HEK293T (cell line): Measurements from ENCODE around the gene MYBPC2.
A peak's percentile ranks its signal among the peaks of the same experiment; 100 is the strongest.

Source experiments
- CTCF ChIA-PET: fragments of 350-600 bp; formaldehyde crosslinking; extraction: SDS; loops from one replicate; lab custom pipeline; 2021; ENCODE audit warnings: antibody characterized with exemption, inconsistent platforms; lab: Yijun Ruan, JAX
- POLR2A ChIA-PET: fragments of 350-600 bp; formaldehyde crosslinking; extraction: SDS; loops from one replicate; lab custom pipeline; 2020; ENCODE audit warnings: antibody characterized with exemption, inconsistent platforms; lab: Yijun Ruan, JAX
- DNase-seq: peaks from one replicate; pipeline ENCODE4 v3.0.0; 2012; ENCODE audit warnings: mixed read lengths; ENCODE audit errors: extremely low spot score
- ARNT ChIP-seq: fragments of 450-650 bp; IDR thresholded peaks from 2 replicates; pipeline ENCODE4 v1.6.1; 2017; ENCODE audit warnings: mild to moderate bottlenecking
- BHLHE40 ChIP-seq: fragments of 450-650 bp; IDR thresholded peaks from 2 replicates; pipeline ENCODE4 v1.6.1; 2016; ENCODE audit warnings: mild to moderate bottlenecking, moderate library complexity, borderline replicate concordance
- CTBP1 ChIP-seq: fragments of 450-650 bp; IDR thresholded peaks from 2 replicates; pipeline ENCODE4 v1.6.1; 2016; ENCODE audit warnings: borderline replicate concordance
- ELF4 ChIP-seq: fragments of 450-650 bp; IDR thresholded peaks from 2 replicates; pipeline ENCODE4 v1.6.1; 2017; ENCODE audit warnings: antibody characterized with exemption
- FOXA1 ChIP-seq: fragments of 450-650 bp; IDR thresholded peaks from 2 replicates; pipeline ENCODE4 v1.6.1; 2016; ENCODE audit warnings: mild to moderate bottlenecking
- FOXK2 ChIP-seq: fragments of 450-650 bp; IDR thresholded peaks from 2 replicates; pipeline ENCODE4 v1.6.1; 2016; ENCODE audit warnings: mild to moderate bottlenecking
- FOXM1 ChIP-seq: fragments of 450-650 bp; IDR thresholded peaks from 2 replicates; pipeline ENCODE4 v1.6.1; 2017; ENCODE audit warnings: mild to moderate bottlenecking, borderline replicate concordance
- HDGF ChIP-seq: fragments of 450-650 bp; IDR thresholded peaks from 2 replicates; pipeline ENCODE4 v1.6.1; 2017; ENCODE audit warnings: antibody characterized with exemption, borderline replicate concordance
- L3MBTL2 ChIP-seq: fragments of 450-650 bp; conservative IDR thresholded peaks from 2 replicates; pipeline ENCODE4 v1.6.1; 2016; ENCODE audit warnings: mild to moderate bottlenecking
- LEF1 ChIP-seq: fragments of 450-650 bp; IDR thresholded peaks from 2 replicates; pipeline ENCODE4 v1.6.1; 2017; ENCODE audit warnings: mild to moderate bottlenecking, borderline replicate concordance
- NFRKB ChIP-seq: fragments of 450-650 bp; IDR thresholded peaks from 2 replicates; pipeline ENCODE4 v1.6.1; 2016; ENCODE audit warnings: mild to moderate bottlenecking, moderate library complexity
- SP1 ChIP-seq: fragments of 450-650 bp; IDR thresholded peaks from 2 replicates; pipeline ENCODE4 v1.6.1; 2017
- SUZ12 ChIP-seq: fragments of 450-650 bp; IDR thresholded peaks from 2 replicates; pipeline ENCODE4 v1.6.1; 2016; ENCODE audit warnings: mild to moderate bottlenecking
- TARDBP ChIP-seq: fragments of 450-650 bp; IDR thresholded peaks from 2 replicates; pipeline ENCODE4 v1.6.1; 2016
- ZNF384 ChIP-seq: fragments of 450-650 bp; IDR thresholded peaks from 2 replicates; pipeline ENCODE4 v1.6.1; 2016
- TF ChIP-seq, protein P1 (sequence below): fragments of 450-650 bp; IDR thresholded peaks from 2 replicates; pipeline ENCODE4 v1.6.1; 2016

Gene MYBPC2

DNA sequence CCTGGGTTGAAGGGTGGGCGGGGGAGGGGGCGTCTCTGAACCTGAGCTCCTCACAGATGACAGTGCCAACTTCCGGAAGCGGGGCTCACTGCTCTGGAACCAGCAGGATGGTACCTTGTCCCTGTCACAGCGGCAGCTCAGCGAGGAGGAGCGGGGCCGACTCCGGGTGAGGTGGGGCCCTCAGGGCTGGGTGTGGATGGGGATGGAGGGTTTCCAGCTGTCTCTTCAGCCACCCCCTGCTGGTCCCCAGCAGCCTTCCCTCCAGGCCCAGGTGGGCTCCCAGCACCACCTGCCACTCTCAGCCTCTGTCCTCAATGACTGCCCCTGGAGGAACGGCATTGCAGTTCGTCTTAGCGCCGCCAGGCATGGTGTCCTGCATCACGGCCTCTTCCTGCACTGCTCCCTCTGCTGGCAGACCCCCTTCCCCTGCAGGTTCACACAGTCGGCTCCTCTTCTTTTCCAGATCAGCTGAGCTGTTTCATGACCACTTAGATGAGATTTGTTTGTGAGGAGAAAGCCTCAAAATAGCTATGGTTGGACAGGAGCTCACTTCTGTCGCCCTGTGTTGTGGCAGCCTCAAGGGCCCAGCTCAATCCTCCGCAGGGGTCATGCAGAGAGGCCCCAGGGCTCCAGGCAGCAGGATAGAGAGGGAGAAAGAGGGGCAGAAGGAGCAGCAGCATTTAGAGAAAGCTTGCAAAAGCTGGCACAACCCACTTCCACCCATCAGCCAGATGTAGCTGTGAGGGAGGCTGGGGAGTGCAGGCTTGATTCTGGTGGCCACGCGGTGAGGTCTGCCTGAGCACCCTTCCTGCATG is 46.4 kb downstream of the MYBPC2 start:
- no peak for TF ChIP-seq L3MBTL2
- no peak for TF ChIP-seq ELF4
- no peak for TF ChIP-seq HDGF
- TF ChIP-seq, protein P1, sequence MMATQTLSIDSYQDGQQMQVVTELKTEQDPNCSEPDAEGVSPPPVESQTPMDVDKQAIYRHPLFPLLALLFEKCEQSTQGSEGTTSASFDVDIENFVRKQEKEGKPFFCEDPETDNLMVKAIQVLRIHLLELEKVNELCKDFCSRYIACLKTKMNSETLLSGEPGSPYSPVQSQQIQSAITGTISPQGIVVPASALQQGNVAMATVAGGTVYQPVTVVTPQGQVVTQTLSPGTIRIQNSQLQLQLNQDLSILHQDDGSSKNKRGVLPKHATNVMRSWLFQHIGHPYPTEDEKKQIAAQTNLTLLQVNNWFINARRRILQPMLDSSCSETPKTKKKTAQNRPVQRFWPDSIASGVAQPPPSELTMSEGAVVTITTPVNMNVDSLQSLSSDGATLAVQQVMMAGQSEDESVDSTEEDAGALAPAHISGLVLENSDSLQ: peak; percentile 51
- ChIA-PET POLR2A (interaction anchor here (0.6 to 1.0 kb wide), 2 partner anchors 32 to 129 kb away, joined by 3 read pairs; partner anchors contain the start of gene JOSD2), CTCF (interaction anchor here (0.8 to 1.9 kb wide), 6 partner anchors 9 to 110 kb away, joined by 3 to 14 read pairs (median 4); no protein-coding TSS in a partner anchor)
- DNase-seq: peak; percentile 75

DNA sequence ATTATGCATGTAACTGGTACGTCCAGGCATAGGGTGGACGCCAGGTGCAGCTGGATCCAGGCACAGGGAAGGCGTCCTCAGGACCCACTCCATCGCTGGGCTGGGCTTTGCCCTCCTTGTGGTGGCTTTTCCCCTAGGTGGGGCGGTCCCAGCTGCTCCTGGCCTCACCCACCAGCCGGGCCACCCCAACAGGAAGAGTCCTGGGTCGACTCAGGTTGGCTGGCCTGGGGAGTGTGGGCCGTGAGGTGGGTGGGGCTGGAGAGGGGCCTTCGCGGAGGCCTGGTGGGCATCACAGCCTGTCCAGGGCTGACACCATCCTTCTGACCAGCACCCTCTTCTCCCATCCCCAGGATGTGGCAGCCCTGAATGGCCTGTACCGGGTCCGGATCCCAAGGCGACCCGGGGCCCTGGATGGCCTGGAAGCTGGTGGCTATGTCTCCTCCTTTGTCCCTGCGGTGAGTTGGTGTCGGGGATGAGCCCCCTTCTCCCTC is 47.1 kb downstream of the MYBPC2 start:
- TF ChIP-seq SP1: no peak
- no peak for TF ChIP-seq FOXA1
- TF ChIP-seq ELF4: no peak
- no peak for TF ChIP-seq ZNF384
- no peak for TF ChIP-seq HDGF
- no peak for TF ChIP-seq FOXK2
- TF ChIP-seq NFRKB: no peak
- TF ChIP-seq ARNT: no peak
- TF ChIP-seq, protein P1: no peak
- TF ChIP-seq TARDBP: no peak
- no peak for TF ChIP-seq BHLHE40
- no peak for TF ChIP-seq SUZ12
- TF ChIP-seq FOXM1: no peak
- no peak for TF ChIP-seq LEF1
- no peak for TF ChIP-seq L3MBTL2
- TF ChIP-seq CTBP1: no peak
- CTCF ChIA-PET: interaction anchor here (0.8 to 1.9 kb wide), 4 partner anchors 9 to 111 kb away, joined by 3 to 14 read pairs (median 4); no protein-coding TSS in a partner anchor
- DNase-seq: no peak
- POLR2A ChIA-PET: interaction anchor here (1.0 kb wide), 1 partner anchor 31 kb away, joined by 3 read pairs; the partner anchor contains the start of gene JOSD2

DNA sequence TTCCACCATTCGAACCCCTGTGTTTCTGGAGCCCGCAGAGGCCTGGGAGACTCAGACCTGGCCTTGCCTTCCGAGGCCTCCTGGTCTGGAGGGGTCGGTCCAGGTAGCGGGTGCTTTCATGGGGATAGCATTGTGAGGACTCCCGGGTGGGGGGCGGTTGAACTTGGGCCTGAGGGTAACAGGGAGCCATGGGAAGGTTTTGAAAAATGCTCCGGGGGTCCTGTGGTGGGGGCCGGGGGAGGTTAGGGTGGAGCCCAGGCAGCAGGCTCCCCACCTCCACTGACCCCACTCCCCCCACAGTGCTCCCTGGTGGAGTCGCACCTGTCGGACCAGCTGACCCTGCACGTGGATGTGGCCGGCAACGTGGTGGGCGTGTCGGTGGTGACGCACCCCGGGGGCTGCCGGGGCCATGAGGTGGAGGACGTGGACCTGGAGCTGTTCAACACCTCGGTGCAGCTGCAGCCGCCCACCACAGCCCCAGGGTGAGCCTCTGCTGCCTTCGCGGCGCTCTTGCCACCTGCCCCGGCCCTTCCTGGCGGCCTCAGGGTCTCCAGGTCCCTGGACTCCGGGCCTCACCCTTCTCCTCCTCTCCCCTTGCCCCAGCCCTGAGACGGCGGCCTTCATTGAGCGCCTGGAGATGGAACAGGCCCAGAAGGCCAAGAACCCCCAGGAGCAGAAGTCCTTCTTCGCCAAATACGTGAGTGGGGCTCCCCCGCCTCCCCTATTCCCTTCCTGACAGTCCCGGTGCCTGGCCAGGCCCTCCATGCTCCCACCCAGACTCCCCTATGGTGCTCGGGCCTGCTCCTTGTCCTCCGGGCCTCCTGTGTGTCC is 47.8 kb downstream of the MYBPC2 start:
- CTCF ChIA-PET: no interaction called here
- no peak for DNase-seq
- POLR2A ChIA-PET: no interaction called here
- TF ChIP-seq, protein P1: no peak
- TF ChIP-seq CTBP1: no peak
- no peak for TF ChIP-seq L3MBTL2
- no peak for TF ChIP-seq SUZ12
- no peak for TF ChIP-seq FOXA1
- TF ChIP-seq ARNT: no peak
- TF ChIP-seq ELF4: no peak
- no peak for TF ChIP-seq NFRKB
- TF ChIP-seq FOXK2: no peak
- TF ChIP-seq SP1: no peak
- no peak for TF ChIP-seq HDGF
- no peak for TF ChIP-seq ZNF384
- no peak for TF ChIP-seq TARDBP
- TF ChIP-seq FOXM1: no peak
- TF ChIP-seq BHLHE40: no peak
- no peak for TF ChIP-seq LEF1

DNA sequence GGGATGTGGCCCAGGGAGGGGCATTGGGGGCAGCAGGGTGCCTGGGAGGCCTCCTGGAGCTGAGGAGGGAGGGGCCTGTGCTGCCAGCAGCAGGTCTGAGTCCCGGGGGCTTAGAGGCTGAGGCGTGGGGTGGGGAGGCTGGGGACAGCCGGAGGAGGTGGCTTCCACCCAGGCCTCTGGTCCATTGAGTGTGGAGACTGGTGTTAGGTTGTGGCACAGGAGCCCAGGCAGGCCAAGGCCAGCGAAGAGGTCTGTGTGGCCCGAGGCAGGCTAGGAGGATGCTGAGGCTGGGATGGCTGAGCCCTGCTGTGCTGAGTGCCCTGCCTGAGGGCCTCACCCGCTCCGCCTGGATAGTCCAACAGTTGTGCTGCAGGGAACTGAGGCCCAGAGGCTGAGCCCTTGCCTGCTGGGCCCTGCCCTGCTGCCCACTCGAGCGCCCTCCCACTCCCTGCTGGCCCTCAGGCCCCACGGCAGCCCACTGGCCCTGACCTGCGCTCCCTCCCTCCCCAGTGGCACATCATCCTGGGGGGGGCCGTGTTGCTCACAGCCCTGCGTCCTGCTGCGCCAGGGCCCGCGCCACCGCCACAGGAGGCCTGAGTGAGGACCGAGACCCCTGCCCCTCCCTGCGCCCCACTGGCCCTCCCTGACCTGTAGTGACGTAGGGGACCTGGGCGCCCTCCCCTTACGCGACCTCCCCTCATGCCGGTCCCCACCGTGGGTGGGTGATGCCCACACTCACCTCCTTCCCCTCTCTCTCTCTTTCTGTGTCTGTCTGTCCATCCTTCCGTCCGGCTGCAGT is 48.9 kb downstream of the MYBPC2 start:
- ChIA-PET CTCF (no interaction called here), POLR2A (no interaction called here)
- TF ChIP-seq, protein P1: no peak
- TF ChIP-seq BHLHE40: no peak
- TF ChIP-seq FOXM1: no peak
- no peak for TF ChIP-seq SUZ12
- TF ChIP-seq FOXK2: no peak
- no peak for TF ChIP-seq ELF4
- TF ChIP-seq HDGF: no peak
- no peak for TF ChIP-seq FOXA1
- TF ChIP-seq ZNF384: no peak
- no peak for TF ChIP-seq TARDBP
- no peak for TF ChIP-seq NFRKB
- no peak for TF ChIP-seq L3MBTL2
- no peak for DNase-seq
